Spleen (tissue), 11 donors: ENCODE measurements around the gene MYL2. TPM values are rescaled to one million over a fixed set of nuclear protein-coding genes. Genes with fewer than 3 reads are reported as not detected.

ENCODE experiments used
- DNase-seq: peaks from one replicate; pipeline ENCODE4 v3.0.0-alpha.2; 2020
- H3K27ac ChIP-seq, 8 donors: fragments of 200-600 bp; sonication (generic) in 7 of 8; 1 replicate in 4 of 8; 2 replicates in 4 of 8; pipeline versions ENCODE4 v1.5.0 to v1.8.0; 2016 to 2021; ENCODE audit warnings: inconsistent platforms in 4 of 8, mild to moderate bottlenecking in 4 of 8, moderate library complexity in 1 of 8
- H3K27me3 ChIP-seq, 7 donors: fragments of 200-600 bp; sonication (generic) in 6 of 7; replicated peaks in 1 of 7; 1 replicate in 4 of 7; 2 replicates in 3 of 7; pipeline versions ENCODE4 v1.5.0 to v1.8.0; 2016 to 2021; ENCODE audit warnings: inconsistent platforms in 3 of 7, mild to moderate bottlenecking in 1 of 7
- H3K36me3 ChIP-seq, 6 donors: fragments of 200-600 bp; sonication (generic) in 5 of 6; 1 replicate in 4 of 6; 2 replicates in 2 of 6; pipeline versions ENCODE4 v1.5.0 to v1.8.0; 2016 to 2021; ENCODE audit warnings: inconsistent platforms in 2 of 6
- H3K4me1 ChIP-seq, 6 donors: fragments of 200-600 bp; sonication (generic) in 5 of 6; 1 replicate in 3 of 6; 2 replicates in 3 of 6; pipeline versions ENCODE4 v1.5.0 to v1.8.0; 2016 to 2021; ENCODE audit warnings: inconsistent platforms in 3 of 6
- H3K4me3 ChIP-seq, 8 donors: fragments of 200-600 bp; sonication (generic) in 7 of 8; 1 replicate in 4 of 8; 2 replicates in 4 of 8; pipeline versions ENCODE4 v1.5.0 to v1.8.0; 2016 to 2021; ENCODE audit warnings: inconsistent platforms in 4 of 8, mild to moderate bottlenecking in 4 of 8, moderate library complexity in 2 of 8
- H3K9me3 ChIP-seq, 8 donors: fragments of 200-600 bp; sonication (generic) in 7 of 8; 1 replicate in 4 of 8; 2 replicates in 4 of 8; pipeline versions ENCODE4 v1.5.0 to v1.8.0; 2016 to 2021; ENCODE audit warnings: inconsistent platforms in 4 of 8
- POLR2A ChIP-seq, 3 donors: fragments of 450-650 bp; IDR thresholded peaks; one replicate each; pipeline ENCODE4 v1.5.1; 2017; ENCODE audit warnings: antibody characterized with exemption in 3 of 3, mild to moderate bottlenecking in 1 of 3
- POLR2AphosphoS5 ChIP-seq, 3 donors: sonication (generic); formaldehyde crosslinking; IDR thresholded peaks; one replicate each; pipeline ENCODE4 v1.5.1; 2017; ENCODE audit warnings: antibody characterized with exemption in 3 of 3
- WGBS, 5 donors: extraction: QIAGEN DNeasy Blood & Tissue Kit in 3 of 5; methylation state at CpG; one replicate each; pipeline versions ENCODE4 v1.1.5 to v1.1.7; 2013 to 2018; 5-methylcytosine and 5-hydroxymethylcytosine counted together
- intact Hi-C: fragments of 100-400 bp; cut with DNase I; formaldehyde crosslinking; loops from one replicate; pipeline ENCODE4 v1.15.0; 2023; ENCODE audit warnings: low total_unique reads
- polyA plus RNA-seq, 3 donors: library from polyadenylated mRNA; stranded (reverse); fragments of 200-250 nt; gene quantifications; one replicate each; pipeline ENCODE4 v1.2.1, GENCODE V29; 2013
- total RNA-seq, 7 donors: library from RNA; depleted of rRNA in 3 of 7; stranded (reverse); fragments of >200 nt in 3 of 7; fragmentation: NEBNext Ultra II Directional in 4 of 7; extraction: Animal tissue kit (Norgen Biotek cat#: 25700) in 4 of 7; gene quantifications; one replicate each; pipeline versions ENCODE4 v1.1.0 to v1.2.1, GENCODE V29; 2016 to 2021
- TF ChIP-seq, protein P1 (sequence below), 11 experiments: fragments of 200-600 bp in 7 of 11; fragments of 450-650 bp in 4 of 11; sonication (generic) in 4 of 11; IDR thresholded peaks in 8 of 11; conservative IDR thresholded peaks in 3 of 11; 1 replicate in 7 of 11; 2 replicates in 4 of 11; pipeline versions ENCODE4 v1.4.0 to v1.8.0; 2016 to 2021; ENCODE audit warnings: antibody characterized with exemption in 11 of 11, inconsistent platforms in 4 of 11, mild to moderate bottlenecking in 1 of 11
- donor health status: healthy with polysubstance abuse.
- donor health status: DM: no; HTN: no; CAD: no; lungs with moderate emphysema.
- donor health status: DM: no; HTN: no; CAD: no.
- donor health status: Bipolar disorder and iron deficiency.
- donor health status: healthy.
- donor health status: DM: no; HTN: no; CAD: no.
- donor health status: DM: yes; HTN: yes; CAD: no.

MYL2 gene
- total and polyA plus RNA-seq, 10 donors: 1.2 to 8.5 (median 1.3) TPM; not detected in 7

DNA sequence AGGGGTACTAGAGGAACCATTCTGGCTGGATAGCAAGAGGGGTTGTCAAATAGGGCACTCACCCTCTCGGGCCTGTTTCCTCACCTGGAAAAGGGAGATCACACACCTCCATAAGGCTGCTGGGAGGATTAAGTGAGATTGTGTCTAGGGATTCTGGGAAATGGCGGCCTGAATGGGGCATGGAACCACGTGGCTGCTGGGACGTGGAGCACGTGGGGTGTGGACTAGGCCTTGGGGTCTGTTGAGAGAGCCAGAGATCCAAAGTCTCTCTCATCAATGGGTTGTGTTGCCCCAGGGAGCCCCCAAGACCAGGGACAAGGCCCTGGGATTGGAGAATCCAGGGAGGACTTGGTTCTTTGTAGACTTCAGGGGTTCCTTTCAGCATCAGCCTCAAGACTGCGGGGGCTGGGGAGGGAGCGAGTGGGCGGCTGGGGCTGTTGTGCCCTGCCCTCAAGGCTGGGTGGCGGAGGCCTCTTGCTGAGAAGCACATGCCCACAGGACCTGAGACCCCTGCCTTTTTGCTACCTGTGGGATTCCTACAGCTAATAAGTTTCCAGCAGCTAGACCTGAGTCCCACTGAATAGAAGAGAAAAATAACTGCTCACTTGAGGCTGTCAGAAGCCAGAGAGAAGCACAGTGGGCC, 3.4 kb upstream of the MYL2 start:
- no peaks in the 10 kb centered on the region for H3K9me3 ChIP-seq
- H3K36me3 ChIP-seq: no peaks in the 10 kb centered on the region
- DNase-seq: peak; percentile 58
- H3K27me3 ChIP-seq: peaks cover 0 to 16% (median 0%) of the 10 kb centered on the region in 7 donors
- WGBS, 5 donors: 85 to 93% (median 90%) methylated on average over 8 to 9 of the region's 9 CpGs
- no peak for TF ChIP-seq POLR2AphosphoS5 (IDR thresholded peaks at IDR 0.05)
- TF ChIP-seq, protein P1, sequence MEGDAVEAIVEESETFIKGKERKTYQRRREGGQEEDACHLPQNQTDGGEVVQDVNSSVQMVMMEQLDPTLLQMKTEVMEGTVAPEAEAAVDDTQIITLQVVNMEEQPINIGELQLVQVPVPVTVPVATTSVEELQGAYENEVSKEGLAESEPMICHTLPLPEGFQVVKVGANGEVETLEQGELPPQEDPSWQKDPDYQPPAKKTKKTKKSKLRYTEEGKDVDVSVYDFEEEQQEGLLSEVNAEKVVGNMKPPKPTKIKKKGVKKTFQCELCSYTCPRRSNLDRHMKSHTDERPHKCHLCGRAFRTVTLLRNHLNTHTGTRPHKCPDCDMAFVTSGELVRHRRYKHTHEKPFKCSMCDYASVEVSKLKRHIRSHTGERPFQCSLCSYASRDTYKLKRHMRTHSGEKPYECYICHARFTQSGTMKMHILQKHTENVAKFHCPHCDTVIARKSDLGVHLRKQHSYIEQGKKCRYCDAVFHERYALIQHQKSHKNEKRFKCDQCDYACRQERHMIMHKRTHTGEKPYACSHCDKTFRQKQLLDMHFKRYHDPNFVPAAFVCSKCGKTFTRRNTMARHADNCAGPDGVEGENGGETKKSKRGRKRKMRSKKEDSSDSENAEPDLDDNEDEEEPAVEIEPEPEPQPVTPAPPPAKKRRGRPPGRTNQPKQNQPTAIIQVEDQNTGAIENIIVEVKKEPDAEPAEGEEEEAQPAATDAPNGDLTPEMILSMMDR (IDR thresholded peaks at IDR 0.05 in 8 of 11, conservative IDR thresholded peaks at IDR 0.05 in 3 of 11): no peak
- no peak for TF ChIP-seq POLR2A (IDR thresholded peaks at IDR 0.05)
- intact Hi-C loops: no loop called here
- no peak overlapping the region for H3K27ac ChIP-seq
- H3K4me3 ChIP-seq: no peak overlapping the region
- H3K4me1 ChIP-seq: no peaks in the 10 kb centered on the region

DNA sequence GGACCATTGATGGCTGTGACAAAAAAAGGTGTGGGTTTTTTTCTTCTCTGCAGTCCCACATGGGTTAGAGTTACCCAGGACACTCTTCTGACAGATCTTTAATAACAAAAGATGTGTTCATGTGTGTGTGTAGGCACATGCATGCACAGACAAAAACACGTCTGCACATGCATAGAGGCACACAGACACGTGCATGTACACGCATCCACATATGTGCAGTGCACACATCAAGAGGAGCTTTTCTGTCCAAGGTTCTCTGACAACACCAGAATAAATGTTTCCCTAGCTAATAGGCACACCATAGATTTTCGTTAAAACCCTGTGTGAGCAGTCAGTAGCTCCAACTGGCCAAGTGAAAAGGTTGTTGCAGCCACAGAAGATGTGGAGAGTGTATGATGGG, 2.8 kb upstream of the MYL2 start:
- peaks cover 0 to 16% (median 0%) of the 10 kb centered on the region in 7 donors for H3K27me3 ChIP-seq
- WGBS, 5 donors: 70 to 94% (median 89%) methylated on average over 3 to 4 of the region's 4 CpGs
- intact Hi-C loops: no loop called here
- H3K9me3 ChIP-seq: no peaks in the 10 kb centered on the region
- no peak overlapping the region for H3K27ac ChIP-seq
- TF ChIP-seq, protein P1 (IDR thresholded peaks at IDR 0.05 in 8 of 11, conservative IDR thresholded peaks at IDR 0.05 in 3 of 11): no peak
- TF ChIP-seq POLR2A (IDR thresholded peaks at IDR 0.05): no peak
- TF ChIP-seq POLR2AphosphoS5 (IDR thresholded peaks at IDR 0.05): no peak
- peak; percentile 8 for DNase-seq
- H3K4me1 ChIP-seq: no peaks in the 10 kb centered on the region
- H3K36me3 ChIP-seq: no peaks in the 10 kb centered on the region
- H3K4me3 ChIP-seq: no peak overlapping the region

DNA sequence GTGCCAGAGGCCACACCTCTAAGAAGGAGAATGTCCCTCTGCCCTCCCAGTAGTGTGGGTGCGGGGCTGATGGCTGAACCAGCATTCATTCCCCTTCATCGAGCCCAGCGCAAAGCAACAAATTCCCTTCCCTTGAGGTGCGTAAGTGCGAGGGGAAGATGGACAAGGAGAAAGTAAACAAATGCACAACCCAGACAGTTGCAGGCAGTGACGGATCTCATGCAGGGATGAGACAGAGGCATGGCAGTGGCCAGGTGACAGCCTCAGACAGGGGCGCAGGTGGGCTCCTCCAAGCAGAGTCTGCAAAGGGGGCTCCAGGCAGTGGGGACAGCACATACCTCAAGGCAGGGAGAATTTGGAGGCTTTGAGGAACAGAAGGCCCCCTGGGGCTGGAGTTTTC, 2.3 kb upstream of the MYL2 start:
- H3K27ac ChIP-seq: no peak overlapping the region
- peak; percentile 54 for DNase-seq
- WGBS, 5 donors: 79 to 91% (median 87%) methylated on average over 7 of the region's 7 CpGs
- peaks cover 0 to 16% (median 0%) of the 10 kb centered on the region in 7 donors for H3K27me3 ChIP-seq
- no peaks in the 10 kb centered on the region for H3K9me3 ChIP-seq
- no peak overlapping the region for H3K4me3 ChIP-seq
- no peaks in the 10 kb centered on the region for H3K4me1 ChIP-seq
- intact Hi-C loops: no loop called here
- TF ChIP-seq, protein P1 (IDR thresholded peaks at IDR 0.05 in 8 of 11, conservative IDR thresholded peaks at IDR 0.05 in 3 of 11): no peak
- TF ChIP-seq POLR2A (IDR thresholded peaks at IDR 0.05) (no peak), POLR2AphosphoS5 (IDR thresholded peaks at IDR 0.05) (no peak)
- H3K36me3 ChIP-seq: no peaks in the 10 kb centered on the region

DNA sequence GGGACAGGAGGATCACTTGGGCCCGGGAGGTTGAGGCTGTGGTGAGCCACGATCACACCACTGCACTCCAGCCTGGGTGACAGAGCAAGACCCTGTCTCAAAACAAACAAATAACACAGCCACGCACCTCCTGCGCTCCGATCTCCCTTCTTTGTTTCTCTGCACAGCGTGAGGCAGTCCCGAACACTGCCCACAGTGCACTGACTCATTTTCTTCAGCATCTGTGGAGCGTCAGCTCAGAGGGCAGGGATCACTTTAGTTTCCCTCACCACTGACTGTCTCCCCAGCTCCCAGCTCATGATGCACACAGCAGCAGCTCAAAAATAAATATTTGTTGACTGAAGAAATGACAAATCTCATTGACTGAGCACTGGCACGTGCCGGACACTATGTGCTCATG, 883 bp upstream of the MYL2 start:
- H3K36me3 ChIP-seq: no peaks in the 10 kb centered on the region
- no peak overlapping the region for H3K27ac ChIP-seq
- WGBS, 5 donors: 82 to 92% (median 85%) methylated on average over 10 of the region's 10 CpGs
- intact Hi-C loops: no loop called here
- no peaks in the 10 kb centered on the region for H3K4me1 ChIP-seq
- no peak overlapping the region for H3K4me3 ChIP-seq
- no peak for DNase-seq
- no peaks in the 10 kb centered on the region for H3K9me3 ChIP-seq
- H3K27me3 ChIP-seq: peaks cover 0 to 16% (median 0%) of the 10 kb centered on the region in 7 donors
- TF ChIP-seq, protein P1 (IDR thresholded peaks at IDR 0.05 in 8 of 11, conservative IDR thresholded peaks at IDR 0.05 in 3 of 11): no peak
- TF ChIP-seq POLR2AphosphoS5 (IDR thresholded peaks at IDR 0.05) (no peak), POLR2A (IDR thresholded peaks at IDR 0.05) (no peak)
